NCI-H82 (cell line): Measurements from ENCODE around the gene HLX.
A peak's percentile ranks its signal among the peaks of the same experiment; 100 is the strongest.

ENCODE experiments used
- DNase-seq: peaks from one replicate; lab custom pipeline; 2025; lab: John Stamatoyannopoulos, UW

HLX gene

GRCh38 chr1:220879076-220879508 is at the start of gene HLX:
Gene HLX, plus strand, starts transcription at chr1:220879443. Its CDS starts 415 bp downstream, at chr1:220879858.
- DNase-seq = peak; percentile 96

GRCh38 chr1:220833436-220833835 is 45.8 kb upstream of the HLX start:
- DNase-seq = no peak

GRCh38 chr1:220834155-220834870 is 44.9 kb upstream of the HLX start:
- peak; percentile 27 for DNase-seq

GRCh38 chr1:220838578-220838977 is 40.7 kb upstream of the HLX start:
- no peak for DNase-seq

GRCh38 chr1:220839474-220839873 is 39.8 kb upstream of the HLX start:
- no peak for DNase-seq

- DNase-seq = peak; percentile 84
Measured at GRCh38 chr1:220841293-220841692, 38.0 kb upstream of the HLX start.

GRCh38 chr1:220843481-220844011 is 35.7 kb upstream of the HLX start:
- DNase-seq = no peak

GRCh38 chr1:220852408-220852807 is 26.8 kb upstream of the HLX start:
- no peak for DNase-seq

- no peak for DNase-seq
Measured at GRCh38 chr1:220872296-220872695, 6.9 kb upstream of the HLX start.

- DNase-seq = no peak
Measured at GRCh38 chr1:220873087-220873486, 6.2 kb upstream of the HLX start.

GRCh38 chr1:220873868-220874655 is 5.2 kb upstream of the HLX start:
- peak; percentile 86 for DNase-seq

- DNase-seq = no peak
Measured at GRCh38 chr1:220875260-220875659, 4.0 kb upstream of the HLX start.

- DNase-seq = no peak
Measured at GRCh38 chr1:220876511-220877376, 2.5 kb upstream of the HLX start.

- DNase-seq = no peak
Measured at GRCh38 chr1:220877377-220878095, 1.7 kb upstream of the HLX start.

GRCh38 chr1:220878191-220879075 is 810 bp upstream of the HLX start:
- peak; percentile 61 for DNase-seq

- DNase-seq = peak; percentile 80
Measured at GRCh38 chr1:220879509-220880361, 492 bp downstream of the HLX start.

- no peak for DNase-seq
Measured at GRCh38 chr1:220880362-220880670, 1.1 kb downstream of the HLX start.

GRCh38 chr1:220880726-220881506 is 1.7 kb downstream of the HLX start:
- peak; percentile 90 for DNase-seq
